ENCODE results near the gene MAK.
"Not testable (repeated sequence)": the region's sequence is repeated elsewhere in the genome, so short reads cannot be mapped to it uniquely, and the experiment has no call there.

Gene MAK

DNA sequence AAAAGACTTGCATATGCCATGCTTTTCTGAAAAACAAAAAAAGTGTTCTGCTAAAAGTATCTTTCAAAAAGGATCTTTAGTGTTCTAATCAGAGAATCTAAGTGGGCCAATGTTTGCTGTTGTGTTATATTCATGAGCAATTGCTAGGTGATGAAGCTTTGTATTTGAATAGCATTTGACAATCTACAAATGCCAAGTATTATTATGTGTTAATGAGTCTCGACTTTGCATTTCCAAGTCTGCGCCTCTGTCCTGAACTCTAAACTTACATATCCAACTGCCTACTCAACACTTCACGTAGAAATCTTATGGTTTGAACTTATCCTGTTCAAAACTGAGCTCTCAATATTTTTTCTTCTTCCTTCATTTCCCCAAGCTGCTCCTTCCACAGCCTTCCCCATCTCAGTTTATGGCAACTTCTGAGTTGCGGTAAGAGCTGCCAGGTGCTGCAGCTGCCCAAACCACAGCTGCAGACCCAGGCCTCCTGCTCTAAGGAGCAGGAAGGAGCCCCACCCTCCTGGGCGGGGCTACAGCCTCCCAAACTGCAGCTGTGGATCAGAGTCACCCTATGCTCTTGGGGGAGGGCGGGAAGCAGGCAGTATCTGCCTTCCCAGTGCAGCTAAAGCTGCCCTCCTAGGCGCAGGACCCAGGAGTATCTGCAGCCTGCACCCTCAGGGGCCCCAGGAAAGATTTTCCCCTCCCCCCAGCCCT, 16.7 kb upstream of the MAK start:
- DNase-seq (ENCODE audit: low spot score): no peak

DNA sequence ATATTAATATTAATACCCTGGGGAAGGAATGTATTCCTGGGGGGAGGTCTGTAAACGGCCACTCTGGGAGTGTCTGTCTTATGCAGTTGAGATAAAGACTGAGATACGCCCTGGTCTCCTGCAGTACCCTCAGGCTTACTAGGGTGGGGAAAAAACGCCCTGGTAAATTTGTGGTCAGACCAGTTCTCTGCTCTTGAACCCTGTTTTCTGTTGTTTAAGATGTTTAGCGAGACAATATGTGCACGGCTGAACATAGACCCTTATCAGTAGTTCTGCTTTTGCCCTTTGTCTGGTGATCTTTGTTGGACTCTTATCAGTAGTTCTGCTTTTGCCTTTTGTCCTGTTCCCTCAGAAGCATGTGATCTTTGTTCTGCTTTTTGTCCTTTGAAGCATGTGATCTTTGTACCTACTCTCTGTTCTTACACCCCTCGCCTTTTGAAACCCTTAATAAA, 15.5 kb upstream of the MAK start:
- DNase-seq (ENCODE audit: low spot score): not testable (repeated sequence)

DNA sequence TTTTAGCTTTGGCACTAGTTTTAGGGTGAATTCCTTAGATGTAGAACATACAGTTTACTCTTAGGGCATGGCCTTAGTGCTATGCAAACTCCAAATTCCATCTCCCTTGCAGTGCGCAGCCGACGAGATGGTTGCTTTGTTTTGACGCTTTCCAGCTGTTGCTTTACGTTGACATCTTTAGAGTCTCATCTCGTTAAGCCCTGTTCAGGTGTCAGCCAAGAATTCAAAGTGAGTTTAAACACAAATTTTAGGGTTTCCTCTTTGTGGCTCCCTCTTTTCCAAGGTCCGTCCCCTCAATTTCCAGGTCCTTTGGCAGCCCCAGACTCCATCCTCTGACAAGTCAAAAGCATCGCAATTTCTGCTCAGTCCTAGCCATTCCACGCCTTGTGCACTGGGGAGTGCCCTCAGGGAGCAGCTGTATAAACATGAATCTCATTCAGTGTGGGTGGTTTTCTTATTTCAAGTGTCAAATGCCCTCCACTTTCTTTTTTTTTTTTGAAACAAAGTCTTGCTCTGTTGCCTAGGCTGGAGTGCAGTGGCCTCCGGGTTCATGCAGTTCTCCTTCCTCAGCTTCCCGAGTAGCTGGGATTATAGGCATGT, 14.1 kb upstream of the MAK start:
- no peak for DNase-seq (ENCODE audit: low spot score)

GRCh38 chr6:10850728-10851127, 12.4 kb upstream of the MAK start:
- no peak for DNase-seq (ENCODE audit: low spot score)

DNA sequence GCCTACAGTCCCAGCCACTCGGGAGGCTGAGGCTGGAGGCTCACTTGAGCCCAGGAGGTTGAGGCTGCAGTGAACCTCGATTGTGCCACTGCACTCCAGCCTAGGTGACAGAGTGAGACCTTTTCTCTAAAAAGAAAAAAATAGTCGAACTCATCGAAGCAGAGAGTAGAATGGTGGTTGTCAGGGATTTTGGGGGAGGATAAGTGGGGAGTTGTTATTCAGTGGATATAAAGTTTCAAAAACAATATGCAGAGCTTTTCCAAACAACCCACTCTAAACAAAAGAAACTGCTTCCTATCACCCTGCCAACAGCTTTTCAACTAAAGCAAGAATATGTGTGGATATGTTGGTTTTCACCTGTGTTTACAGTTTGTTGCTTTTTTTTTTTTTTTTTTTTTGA, 11.6 kb upstream of the MAK start:
- DNase-seq (ENCODE audit: low spot score): no peak

- no peak for DNase-seq (ENCODE audit: low spot score)
These were observed 9.3 kb upstream of the MAK start for GRCh38 chr6:10847684-10848083.

DNA sequence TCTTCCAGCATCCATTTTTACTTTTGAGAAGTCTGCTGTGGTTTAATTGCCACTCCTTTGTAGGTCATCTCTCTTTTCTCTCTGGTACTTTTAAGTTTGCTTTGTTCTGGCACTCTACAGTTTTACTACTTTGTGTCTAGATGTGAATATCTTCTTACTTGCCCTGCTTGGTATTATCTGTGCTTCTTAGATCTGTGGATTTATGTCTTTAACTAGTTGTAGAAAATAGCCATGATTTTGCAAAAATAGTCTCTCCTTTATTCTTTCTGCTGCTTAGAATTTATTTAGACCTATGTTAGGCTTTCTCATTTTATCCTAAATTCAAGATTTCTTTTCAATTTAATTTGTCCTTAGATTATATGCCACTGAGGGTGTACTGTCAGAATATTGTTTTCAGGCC, 5.2 kb upstream of the MAK start:
- DNase-seq (ENCODE audit: low spot score): no peak

DNA sequence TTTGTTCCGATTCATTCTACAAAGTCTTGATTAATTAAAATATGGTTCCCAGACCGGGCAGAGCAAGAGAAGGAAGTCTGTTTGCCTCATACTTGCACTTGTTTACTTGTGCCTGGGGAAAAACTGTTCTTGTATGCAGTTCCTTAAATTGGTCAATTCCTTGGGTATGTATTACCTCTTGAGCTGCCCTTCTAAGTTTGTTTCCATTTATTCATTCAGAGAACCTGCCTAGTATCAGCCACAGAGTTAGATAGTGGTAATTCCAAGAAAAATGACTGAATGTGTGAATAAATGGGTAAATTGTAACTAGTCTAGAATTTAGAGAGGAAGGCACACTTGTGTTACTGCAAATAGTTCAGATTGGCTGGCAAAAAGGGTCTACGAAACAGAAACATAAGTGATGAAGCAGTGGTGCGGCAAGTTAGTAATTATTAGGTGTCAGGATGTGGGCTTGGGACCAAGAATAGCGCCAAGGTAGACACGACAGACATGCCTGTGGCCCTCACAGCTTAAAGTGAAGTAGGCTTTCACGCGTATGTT, 525 bp upstream of the MAK start:
- DNase-seq (ENCODE audit: low spot score): no peak

- DNase-seq (ENCODE audit: low spot score): no peak
These were observed 731 bp downstream of the MAK start for GRCh38 chr6:10837622-10837994.

DNA sequence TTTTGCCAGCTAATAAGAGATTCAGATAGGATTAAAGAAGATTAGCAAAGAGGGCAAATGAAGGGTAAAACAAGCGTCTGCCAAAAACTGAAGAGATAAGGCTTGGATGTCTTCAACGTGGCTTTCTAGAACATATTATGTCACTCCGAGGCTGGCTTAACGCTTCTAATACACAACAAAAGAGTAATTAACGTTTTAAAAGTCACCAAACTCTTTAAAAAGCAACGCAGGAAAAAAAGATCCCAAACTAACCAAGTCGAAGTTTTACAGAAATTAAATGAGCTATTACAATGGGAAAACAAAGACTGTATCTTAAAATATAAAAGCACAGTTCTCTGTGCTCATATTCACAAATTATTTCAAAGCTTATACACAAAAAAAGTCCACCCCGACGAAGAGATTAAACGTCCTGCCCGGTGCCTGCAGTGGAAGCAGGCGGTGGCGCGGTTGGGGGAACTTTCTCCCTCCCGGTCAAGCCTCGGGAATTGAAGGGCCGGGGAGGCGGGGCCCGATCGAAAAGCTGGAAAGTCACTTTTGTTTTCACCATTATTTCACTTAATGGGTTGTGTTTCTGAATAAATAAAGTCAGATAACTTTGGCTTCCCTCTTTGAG, 1.2 kb downstream of the MAK start:
- DNase-seq (ENCODE audit: low spot score): peak; percentile 13

GRCh38 chr6:10834823-10835222, 3.5 kb downstream of the MAK start:
- DNase-seq (ENCODE audit: low spot score): no peak

DNA sequence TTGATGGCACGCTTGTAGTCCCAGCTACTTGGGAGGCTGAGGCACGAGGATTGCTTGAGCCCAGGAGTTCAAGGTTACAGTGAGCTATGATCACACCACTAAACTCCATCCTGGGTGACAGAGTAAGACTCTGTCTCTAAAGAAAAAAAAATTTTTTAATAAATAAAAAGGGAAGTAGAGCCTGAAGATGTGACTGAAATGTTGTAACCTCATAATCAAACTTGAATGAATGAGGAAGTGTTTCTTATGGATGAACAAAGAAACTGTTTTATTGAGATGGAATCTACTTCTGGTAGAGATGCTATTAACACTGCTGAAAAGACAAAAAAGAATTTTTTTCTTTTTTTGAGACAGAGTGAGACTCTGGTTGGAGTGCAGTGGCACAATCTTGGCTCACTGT, 6.7 kb downstream of the MAK start:
- no peak for DNase-seq (ENCODE audit: low spot score)

- no peak for DNase-seq (ENCODE audit: low spot score)
These were observed 13.5 kb downstream of the MAK start for GRCh38 chr6:10824819-10825218.

GRCh38 chr6:10824297-10824696, 14.0 kb downstream of the MAK start:
- DNase-seq (ENCODE audit: low spot score): no peak

GRCh38 chr6:10814176-10814575, 24.2 kb downstream of the MAK start:
- DNase-seq (ENCODE audit: low spot score): not testable (repeated sequence)

GRCh38 chr6:10809098-10809497, 29.2 kb downstream of the MAK start:
- no peak for DNase-seq (ENCODE audit: low spot score)

DNA sequence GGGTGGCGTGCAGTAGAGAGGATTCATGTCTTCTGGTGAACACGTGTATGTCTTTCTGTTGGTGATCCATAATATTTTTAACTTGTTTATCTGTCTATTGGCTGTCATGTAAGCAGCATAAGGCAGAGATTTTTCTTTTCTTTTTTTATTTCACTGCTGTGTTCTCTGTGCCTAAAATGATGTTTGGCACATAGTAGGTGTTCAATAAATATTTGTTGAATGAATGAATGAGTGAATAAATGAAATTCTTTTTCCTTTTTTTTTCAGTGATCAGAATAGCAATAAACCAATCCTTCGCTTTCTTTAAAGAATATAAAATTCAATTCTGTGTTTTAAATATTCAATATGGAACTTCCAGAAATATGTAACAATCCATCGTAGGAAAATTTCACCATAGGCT, 30.0 kb downstream of the MAK start:
- no peak for DNase-seq (ENCODE audit: low spot score)

DNA sequence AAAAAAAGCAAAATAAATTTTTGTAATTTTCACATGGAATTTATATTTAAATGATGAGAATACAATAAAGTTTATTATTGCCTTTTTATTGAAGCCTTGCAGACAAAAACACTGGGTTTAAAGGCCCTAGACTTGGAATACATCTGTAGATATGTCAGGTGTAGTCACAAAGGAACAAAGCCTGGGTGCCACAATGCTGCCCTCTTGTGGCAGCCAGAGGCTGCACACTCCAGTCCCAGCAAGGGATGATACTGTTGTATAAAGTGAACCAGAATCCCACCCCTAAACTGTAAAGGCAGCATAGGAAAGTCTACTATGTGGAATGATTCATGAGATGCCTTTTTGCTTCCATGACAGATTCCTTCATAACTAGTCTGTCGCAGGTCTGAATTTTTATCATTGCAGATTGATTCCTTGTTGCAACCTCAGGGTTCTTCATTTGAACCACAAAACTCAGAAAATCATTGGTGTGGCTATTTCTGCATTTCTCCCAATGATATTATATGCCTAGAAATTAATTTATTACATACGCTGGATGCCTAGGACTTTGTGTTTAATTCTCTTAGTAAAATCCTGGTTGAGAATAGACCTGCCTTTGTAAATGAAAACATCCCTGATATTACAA, 37.0 kb downstream of the MAK start:
- DNase-seq (ENCODE audit: low spot score): peak; percentile 74

GRCh38 chr6:10800810-10801209, 37.5 kb downstream of the MAK start:
- DNase-seq (ENCODE audit: low spot score): no peak

DNA sequence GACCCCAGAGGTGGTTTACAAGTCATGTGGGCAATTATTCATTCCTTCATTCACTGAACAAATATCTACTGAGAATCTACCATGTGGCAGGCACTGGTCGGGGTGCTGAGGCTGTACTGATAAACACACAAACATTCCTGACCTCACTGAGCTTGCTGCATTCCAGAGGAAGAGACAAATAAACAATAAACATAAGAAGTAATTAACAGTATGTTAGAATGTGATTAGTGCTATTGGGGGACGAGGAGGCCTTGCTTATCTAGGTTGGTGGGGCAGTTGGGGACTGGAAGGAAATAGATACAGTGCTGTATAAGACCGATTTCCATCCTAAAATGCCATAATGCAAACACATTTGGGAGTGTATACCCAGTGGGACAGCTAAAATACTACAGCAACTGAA, 44.1 kb downstream of the MAK start:
- no peak for DNase-seq (ENCODE audit: low spot score)

DNA sequence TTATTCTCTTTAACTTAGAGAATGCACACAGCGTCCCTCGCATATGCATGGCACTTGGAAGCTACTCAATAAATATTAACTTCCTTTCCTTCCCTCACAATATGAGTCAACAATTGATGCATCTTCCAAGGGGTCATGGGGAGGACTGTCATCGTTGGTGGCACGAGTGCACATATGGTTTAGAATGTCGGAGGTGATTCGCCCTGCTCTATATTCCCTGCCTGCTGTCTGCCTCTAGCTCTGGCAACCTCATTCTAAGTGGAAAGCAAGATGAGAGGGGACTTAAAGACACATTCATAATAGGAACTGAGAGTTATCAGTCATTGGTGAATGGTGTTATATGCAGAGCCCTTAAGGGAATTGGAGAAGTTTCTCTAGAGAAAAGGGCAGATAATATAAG, 44.6 kb downstream of the MAK start:
- DNase-seq (ENCODE audit: low spot score): no peak

GRCh38 chr6:10793035-10793434, 45.3 kb downstream of the MAK start:
- no peak for DNase-seq (ENCODE audit: low spot score)

- DNase-seq (ENCODE audit: low spot score): no peak
These were observed 46.2 kb downstream of the MAK start for GRCh38 chr6:10792101-10792500.

Data from Ammon's horn (tissue), 1 donor.